HG03196 (cell line): ENCODE data around the gene NDUFAF3.
"Not testable (repeated sequence)": the region's sequence is repeated elsewhere in the genome, so short reads cannot be mapped to it uniquely, and the experiment has no call there.

Experiments used
- ATAC-seq: cut with Tn5 transposase; IDR thresholded peaks from one replicate; pipeline ENCODE4 v1.9.1; 2021; ENCODE audit not compliant: unreplicated experiment

Gene NDUFAF3

GRCh38 chr3:48999085-48999858 lies 22.6 kb upstream of the NDUFAF3 start:
- ATAC-seq, result no peak

- ATAC-seq, result no peak
Measured at GRCh38 chr3:49001155-49001554, 20.8 kb upstream of the NDUFAF3 start.

GRCh38 chr3:49004352-49005302 lies 17.3 kb upstream of the NDUFAF3 start:
- no peak for ATAC-seq

- ATAC-seq, result no peak
Measured at GRCh38 chr3:49005303-49005680, 16.6 kb upstream of the NDUFAF3 start.

- ATAC-seq, result no peak
Measured at GRCh38 chr3:49005998-49006397, 15.9 kb upstream of the NDUFAF3 start.

- peak; percentile 3 for ATAC-seq
Measured at GRCh38 chr3:49006408-49007067, 15.4 kb upstream of the NDUFAF3 start.

- ATAC-seq, result peak; percentile 80
Measured at GRCh38 chr3:49007068-49007770, 14.7 kb upstream of the NDUFAF3 start, which contains the start of gene WDR6. Gene WDR6 (plus strand): TSS chr3:49007391. CDS start chr3:49007432, 41 bp downstream.

- peak; percentile 40 for ATAC-seq
Measured at GRCh38 chr3:49007771-49008528, 14.0 kb upstream of the NDUFAF3 start.

- not testable (repeated sequence) for ATAC-seq
Measured at GRCh38 chr3:49008627-49009026, 13.3 kb upstream of the NDUFAF3 start.

GRCh38 chr3:49009396-49009795 lies 12.5 kb upstream of the NDUFAF3 start:
- ATAC-seq, result no peak

- no peak for ATAC-seq
Measured at GRCh38 chr3:49012441-49013017, 9.4 kb upstream of the NDUFAF3 start.

GRCh38 chr3:49013113-49013737 lies 8.7 kb upstream of the NDUFAF3 start:
- ATAC-seq, result no peak

- ATAC-seq, result no peak
Measured at GRCh38 chr3:49013738-49014660, 7.9 kb upstream of the NDUFAF3 start.

GRCh38 chr3:49015072-49015471 lies 6.8 kb upstream of the NDUFAF3 start:
- ATAC-seq, result no peak

GRCh38 chr3:49015765-49016164 lies 6.2 kb upstream of the NDUFAF3 start:
- no peak for ATAC-seq

GRCh38 chr3:49016414-49017228 lies 5.3 kb upstream of the NDUFAF3 start:
- no peak for ATAC-seq
